A549 (cell line): ENCODE measurements around the gene CLSTN2. TPM values are rescaled to one million over a fixed set of nuclear protein-coding genes. Genes with fewer than 3 reads are reported as not detected.

ENCODE experiments used
- ATAC-seq, 2 experiments: fragments of 200-7000 bp in 1 of 2; fragments of >200 bp in 1 of 2; cut with Nextera tagmentation in 1 of 2; cut with Tn5 transposase in 1 of 2; 3 replicates each; pipeline versions ENCODE4 v1.8.0 to v1.9.1; 2018 to 2020; ENCODE audit warnings: mild to moderate bottlenecking in 1 of 2, moderate library complexity in 1 of 2
- CTCF ChIA-PET: fragments of 300-600 bp; sonication (Branson Sonifier 250); formaldehyde crosslinking; extraction: SDS; loops from one replicate; lab custom pipeline; 2021; ENCODE audit warnings: antibody characterized with exemption, inconsistent platforms; lab: Yijun Ruan, JAX
- POLR2A ChIA-PET: fragments of 350-600 bp; formaldehyde crosslinking; extraction: SDS; loops from one replicate; lab custom pipeline; 2021; ENCODE audit warnings: antibody characterized with exemption, inconsistent platforms; lab: Yijun Ruan, JAX
- DNase-seq, 2 experiments: peaks; one replicate each; pipeline versions ENCODE4 v3.0.0 to v3.0.0-alpha.2; 2011 to 2016; ENCODE audit warnings: low read depth in 1 of 2, low spot score in 1 of 2
- FAIRE-seq: peaks from 2 replicates; lab custom pipeline; 2011; peaks lifted over from hg19 to GRCh38; lab: Jason Lieb, UNC
- H3K27ac ChIP-seq, 2 experiments: fragments of >200 bp; sonication (Bioruptor Twin); formaldehyde crosslinking; 3 replicates each; pipeline ENCODE4 v1.5.1; 2016 to 2017
- H3K4me1 ChIP-seq: fragments of >200 bp; sonication (Bioruptor Twin); formaldehyde crosslinking; 3 replicates; pipeline ENCODE4 v1.6.1; 2016
- H3K4me2 ChIP-seq: fragments of >200 bp; sonication (Bioruptor Twin); formaldehyde crosslinking; 3 replicates; pipeline ENCODE4 v1.6.1; 2016
- H3K4me3 ChIP-seq: fragments of >200 bp; sonication (Bioruptor Twin); formaldehyde crosslinking; 3 replicates; pipeline ENCODE4 v1.5.1; 2016
- H3K9me3 ChIP-seq: fragments of >200 bp; sonication (Bioruptor Twin); formaldehyde crosslinking; 3 replicates; pipeline ENCODE4 v1.6.1; 2016
- CBX8 ChIP-seq: fragments of 200-600 bp; sonication (generic); IDR thresholded peaks from 2 replicates; pipeline ENCODE4 v1.6.1; 2016
- CTCF ChIP-seq: fragments of >200 bp; sonication (Bioruptor Twin); formaldehyde crosslinking; IDR thresholded peaks from 3 replicates; pipeline ENCODE4 v1.5.1; 2016
- EP300 ChIP-seq, 2 experiments: fragments of >200 bp; sonication (Bioruptor Twin); formaldehyde crosslinking; IDR thresholded peaks; 2 replicates in 1 of 2; 3 replicates in 1 of 2; pipeline ENCODE4 v1.6.1; 2016 to 2017
- FOSB ChIP-seq: fragments of 250-450 bp; sonication (Bioruptor Pico); IDR thresholded peaks from 2 replicates; pipeline ENCODE4 v1.5.0; 2020; ENCODE audit warnings: mild to moderate bottlenecking, moderate library complexity
- GATA3 ChIP-seq: IDR thresholded peaks from 2 replicates; pipeline ENCODE4 v1.6.1; 2012; ENCODE audit warnings: borderline replicate concordance
- HDAC2 ChIP-seq: fragments of 200-600 bp; sonication (generic); IDR thresholded peaks from 2 replicates; pipeline ENCODE4 v1.6.1; 2016
- HEYL ChIP-seq: fragments of 250-450 bp; sonication (Bioruptor Pico); IDR thresholded peaks from 2 replicates; pipeline ENCODE4 v1.8.0; 2021; ENCODE audit warnings: mild to moderate bottlenecking, moderate library complexity
- HMGXB4 ChIP-seq: fragments of 250-450 bp; sonication (Bioruptor Pico); IDR thresholded peaks from 2 replicates; pipeline ENCODE4 v1.5.0; 2021; ENCODE audit warnings: mild to moderate bottlenecking, moderate library complexity, borderline replicate concordance
- HOXA7 ChIP-seq: fragments of 250-450 bp; sonication (Bioruptor Pico); IDR thresholded peaks from 2 replicates; pipeline ENCODE4 v1.5.0; 2020; ENCODE audit warnings: mild to moderate bottlenecking, moderate library complexity
- MAX ChIP-seq: IDR thresholded peaks from 2 replicates; pipeline ENCODE4 v1.6.1; 2012
- MYC ChIP-seq: IDR thresholded peaks from 2 replicates; pipeline ENCODE4 v1.6.1; 2012; ENCODE audit warnings: mild to moderate bottlenecking, inconsistent platforms, low read length, improper control_type of control experiment, borderline replicate concordance
- NFE2L2 ChIP-seq: fragments of 150-350 bp; conservative IDR thresholded peaks from 2 replicates; pipeline ENCODE4 v1.6.1; 2014; ENCODE audit warnings: low read length
- PBX3 ChIP-seq: IDR thresholded peaks from 2 replicates; pipeline ENCODE4 v1.6.1; 2012
- RAD21 ChIP-seq, 2 experiments: fragments of >200 bp in 1 of 2; sonication (Bioruptor Twin) in 1 of 2; formaldehyde crosslinking in 1 of 2; IDR thresholded peaks in 1 of 2; conservative IDR thresholded peaks in 1 of 2; 2 replicates in 1 of 2; 3 replicates in 1 of 2; pipeline ENCODE4 v1.6.1; 2012 to 2018; ENCODE audit warnings: inconsistent platforms in 1 of 2
- RCOR1 ChIP-seq: fragments of 150-350 bp; IDR thresholded peaks from 2 replicates; pipeline ENCODE4 v1.6.1; 2014; ENCODE audit warnings: antibody characterized with exemption, low read length, low read depth
- TP53 ChIP-seq: fragments of 250-450 bp; sonication (Bioruptor Pico); IDR thresholded peaks from 2 replicates; pipeline ENCODE4 v1.5.0; 2021; ENCODE audit warnings: mild to moderate bottlenecking, moderate library complexity
- ZSCAN20 ChIP-seq: fragments of 250-450 bp; sonication (Bioruptor Pico); IDR thresholded peaks from 2 replicates; pipeline ENCODE4 v1.8.0; 2022; ENCODE audit warnings: mild to moderate bottlenecking, moderate library complexity
- WGBS: methylation state at CpG from one replicate; pipeline ENCODE4 v1.1.6; 2017; ENCODE audit errors: missing lambda C conversion rate; 5-methylcytosine and 5-hydroxymethylcytosine counted together
- polyA plus RNA-seq, 4 experiments: library from polyadenylated mRNA; depleted of rRNA in 3 of 4; stranded (reverse); fragments of >200 nt; fragmentation: RNase III in 1 of 4; extraction: RNeasy Plus Mini Kit Qiagen cat#74134 plus additional on column Dnase treatment in 1 of 4; gene quantifications; 2 replicates in 3 of 4; 3 replicates in 1 of 4; pipeline ENCODE4 v1.2.3, GENCODE V29; 2011 to 2017
- TF ChIP-seq, protein P1 (sequence below): fragments of 250-450 bp; sonication (Bioruptor Pico); IDR thresholded peaks from 2 replicates; pipeline ENCODE4 v1.5.0; 2020; ENCODE audit warnings: low read depth, mild to moderate bottlenecking, moderate library complexity

Gene CLSTN2
- polyA plus RNA-seq, 2 of the 4 experiments (the other 2 are of a cell fraction), result 0.03 to 0.04 TPM

GRCh38 chr3:140273542-140274195 lies 338.7 kb downstream of the CLSTN2 start:
- no peaks in the 10 kb centered on the region for H3K4me1 ChIP-seq
- CTCF ChIA-PET, result interaction anchor here (1.2 kb wide), 1 partner anchor 23 kb away, joined by 3 read pairs; no protein-coding TSS in a partner anchor
- H3K4me3 ChIP-seq, result no peak overlapping the region
- no peak overlapping the region for H3K4me2 ChIP-seq
- 5% methylated on average over 4 of the region's 5 CpGs for WGBS
- TF ChIP-seq CTCF, result no peak
- no peak for TF ChIP-seq HOXA7 (CRISPR knock-in tag)
- no peak for TF ChIP-seq FOSB
- TF ChIP-seq ZSCAN20 (CRISPR knock-in tag), result no peak
- TF ChIP-seq NFE2L2, result no peak
- TF ChIP-seq HEYL (CRISPR knock-in tag), result no peak
- no peak for TF ChIP-seq EP300 (IDR thresholded peaks at IDR 0.05)
- no peak overlapping the region for H3K27ac ChIP-seq
- H3K9me3 ChIP-seq, result no peaks in the 10 kb centered on the region
- FAIRE-seq (no peak), ATAC-seq (no peak), DNase-seq (no peak)
- POLR2A ChIA-PET, result no interaction called here

DNA sequence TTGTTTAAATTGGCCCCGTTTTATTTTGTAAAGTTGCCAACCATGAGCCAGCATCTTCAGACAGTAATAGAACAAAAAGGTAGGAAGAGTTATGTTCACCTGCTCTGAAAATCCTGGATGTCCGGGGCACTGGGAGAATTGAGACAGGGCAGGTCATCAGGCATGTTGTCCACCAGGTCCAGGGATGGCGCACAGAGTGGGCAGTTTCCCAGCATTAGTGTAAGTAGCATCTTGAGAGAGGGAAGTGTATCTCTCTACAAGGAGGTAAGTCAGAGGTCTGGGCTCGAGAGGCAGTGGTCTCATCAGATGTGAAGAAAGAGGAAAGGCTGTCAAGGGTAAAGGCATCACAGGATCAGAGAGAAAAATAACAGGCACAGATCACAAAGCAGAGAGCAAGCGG lies 339.4 kb downstream of the CLSTN2 start:
- Histone ChIP-seq H3K4me2 (no peak overlapping the region), H3K9me3 (no peaks in the 10 kb centered on the region), H3K4me3 (no peak overlapping the region), H3K4me1 (no peaks in the 10 kb centered on the region)
- no peak for TF ChIP-seq RAD21 (conservative IDR thresholded peaks at IDR 0.05 in 1 of 2, IDR thresholded peaks at IDR 0.05 in 1 of 2)
- no peak for TF ChIP-seq FOSB
- TF ChIP-seq HDAC2, result no peak
- TF ChIP-seq EP300 (IDR thresholded peaks at IDR 0.05), result no peak
- TF ChIP-seq, all 56 proteins: peak for 0
- CTCF ChIA-PET, result interaction anchor here (1.2 kb wide), 1 partner anchor 23 kb away, joined by 3 read pairs; no protein-coding TSS in a partner anchor
- no peak overlapping the region for H3K27ac ChIP-seq
- WGBS, result 5% methylated on average over 5 of the region's 5 CpGs
- DNase-seq, result no peak
- FAIRE-seq, result no peak
- POLR2A ChIA-PET, result no interaction called here
- ATAC-seq, result no peak

GRCh38 chr3:140276703-140277102 lies 341.7 kb downstream of the CLSTN2 start:
- 7% methylated on average over 3 of the region's 3 CpGs for WGBS
- no peak overlapping the region for H3K4me2 ChIP-seq
- POLR2A ChIA-PET, result no interaction called here
- no peak overlapping the region for H3K4me3 ChIP-seq
- FAIRE-seq (no peak), DNase-seq (peak in 1 of 2 experiments; percentile 28), ATAC-seq (peak; percentile 30 to 60; a peak in 2 of 6 replicates)
- no peaks in the 10 kb centered on the region for H3K9me3 ChIP-seq
- no peak overlapping the region for H3K27ac ChIP-seq
- TF ChIP-seq CBX8, result no peak
- TF ChIP-seq CTCF, result peak; percentile 15; the same call in 1 of the 3 replicates
- TF ChIP-seq TP53, result no peak
- TF ChIP-seq GATA3, result no peak
- no peaks in the 10 kb centered on the region for H3K4me1 ChIP-seq
- CTCF ChIA-PET, result no interaction called here

- Histone ChIP-seq H3K4me2 (no peak overlapping the region), H3K9me3 (no peaks in the 10 kb centered on the region), H3K4me1 (no peaks in the 10 kb centered on the region), H3K27ac (no peak overlapping the region), H3K4me3 (no peak overlapping the region)
- no peak for ATAC-seq
- WGBS, result 5% methylated on average over 4 of the region's 4 CpGs
- no peak for DNase-seq
- no peak for FAIRE-seq
- CTCF ChIA-PET, result no interaction called here
- POLR2A ChIA-PET, result no interaction called here
- TF ChIP-seq, protein P1, sequence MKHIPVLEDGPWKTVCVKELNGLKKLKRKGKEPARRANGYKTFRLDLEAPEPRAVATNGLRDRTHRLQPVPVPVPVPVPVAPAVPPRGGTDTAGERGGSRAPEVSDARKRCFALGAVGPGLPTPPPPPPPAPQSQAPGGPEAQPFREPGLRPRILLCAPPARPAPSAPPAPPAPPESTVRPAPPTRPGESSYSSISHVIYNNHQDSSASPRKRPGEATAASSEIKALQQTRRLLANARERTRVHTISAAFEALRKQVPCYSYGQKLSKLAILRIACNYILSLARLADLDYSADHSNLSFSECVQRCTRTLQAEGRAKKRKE (CRISPR knock-in tag), result no peak
- no peak for TF ChIP-seq MYC
- TF ChIP-seq HDAC2, result no peak
- TF ChIP-seq PBX3, result no peak
- no peak for TF ChIP-seq MAX
- TF ChIP-seq ZSCAN20 (CRISPR knock-in tag), result no peak
- TF ChIP-seq HMGXB4 (CRISPR knock-in tag), result no peak
- TF ChIP-seq CTCF, result no peak
- TF ChIP-seq RCOR1, result no peak
Observed at GRCh38 chr3:140277886-140278285, 342.9 kb downstream of the CLSTN2 start.
